ENCODE measurements around the gene PGS1. TPM values are rescaled to one million over a fixed set of nuclear protein-coding genes. Genes with fewer than 3 reads are reported as not detected.

PGS1 gene
- total RNA-seq, 2 donors from 2014 or later: 52.0 to 98.4 TPM

GRCh38 chr17:78417531-78417909 is 39.1 kb downstream of the PGS1 start:
- Histone ChIP-seq H3K27me3 (replicated peaks; ENCODE audit: insufficient read depth) (no peaks in the 10 kb centered on the region), H3K36me3 (peaks cover 14% of the 10 kb centered on the region), H3K9me3 (no peaks in the 10 kb centered on the region), H3K4me1 (ENCODE audit: control insufficient read depth in 1 of 2, low read depth in 2 of 2) (peaks cover 0 to 16% of the 10 kb centered on the region in 2 donors), H3K4me3 (no peak overlapping the region), H3K27ac (peak overlapping the region in 1 of 2 donors; percentile 56)
- no peak for TF ChIP-seq CTCF (IDR thresholded peaks at IDR 0.05)
- ATAC-seq (ENCODE audit: insufficient number of reproducible peaks, low FRiP score, low read depth) (no peak), DNase-seq (ENCODE audit: low spot score) (no peak)

- ATAC-seq (ENCODE audit: insufficient number of reproducible peaks, low FRiP score, low read depth): no peak
- Histone ChIP-seq H3K27me3 (replicated peaks; ENCODE audit: insufficient read depth) (no peaks in the 10 kb centered on the region), H3K4me1 (ENCODE audit: control insufficient read depth in 1 of 2, low read depth in 2 of 2) (peaks cover 0 to 16% of the 10 kb centered on the region in 2 donors), H3K27ac (no peak overlapping the region), H3K36me3 (peaks cover 14% of the 10 kb centered on the region), H3K9me3 (no peaks in the 10 kb centered on the region), H3K4me3 (no peak overlapping the region)
- no peak for DNase-seq (ENCODE audit: low spot score)
- TF ChIP-seq CTCF (IDR thresholded peaks at IDR 0.05): no peak
Observed at GRCh38 chr17:78418326-78419026, 40.0 kb downstream of the PGS1 start.

- Histone ChIP-seq H3K9me3 (no peaks in the 10 kb centered on the region), H3K27ac (no peak overlapping the region), H3K36me3 (peaks cover 21% of the 10 kb centered on the region), H3K27me3 (replicated peaks; ENCODE audit: insufficient read depth) (no peaks in the 10 kb centered on the region), H3K4me3 (no peak overlapping the region), H3K4me1 (ENCODE audit: control insufficient read depth in 1 of 2, low read depth in 2 of 2) (peaks cover 0 to 16% of the 10 kb centered on the region in 2 donors)
- no peak for TF ChIP-seq CTCF (IDR thresholded peaks at IDR 0.05)
- DNase-seq (ENCODE audit: low spot score) (no peak), ATAC-seq (ENCODE audit: insufficient number of reproducible peaks, low FRiP score, low read depth) (no peak)
Observed at GRCh38 chr17:78419970-78420815, 41.7 kb downstream of the PGS1 start.

GRCh38 chr17:78421084-78421533 is 42.7 kb downstream of the PGS1 start:
- Histone ChIP-seq H3K4me1 (ENCODE audit: control insufficient read depth in 1 of 2, low read depth in 2 of 2) (peaks cover 0 to 7% of the 10 kb centered on the region in 2 donors), H3K27ac (no peak overlapping the region)

More at GRCh38 chr17:78421084-78421533, 42.7 kb downstream of the PGS1 start:
- TF ChIP-seq CTCF (IDR thresholded peaks at IDR 0.05): no peak
- DNase-seq (ENCODE audit: low spot score) (no peak), ATAC-seq (ENCODE audit: insufficient number of reproducible peaks, low FRiP score, low read depth) (no peak)
- Histone ChIP-seq H3K4me3 (no peak overlapping the region), H3K36me3 (peaks cover 29% of the 10 kb centered on the region), H3K9me3 (no peaks in the 10 kb centered on the region), H3K27me3 (replicated peaks; ENCODE audit: insufficient read depth) (no peaks in the 10 kb centered on the region)
